Skin epidermis (tissue), 12 donors: ENCODE results near the gene ABHD16B.
"Not testable (repeated sequence)": the region's sequence is repeated elsewhere in the genome, so short reads cannot be mapped to it uniquely, and the experiment has no call there.

Experiments
- H3K27ac ChIP-seq, 21 experiments: fragments of 200-600 bp; sonication (generic) in 11 of 21; one replicate each; pipeline ENCODE4 v1.5.0; 2020; ENCODE audit warnings: mild to moderate bottlenecking in 3 of 21, inconsistent platforms in 2 of 21, moderate library complexity in 2 of 21
- H3K4me3 ChIP-seq, 7 experiments: fragments of 200-600 bp; sonication (generic) in 2 of 7; one replicate each; pipeline ENCODE4 v1.5.0; 2020; ENCODE audit warnings: inconsistent platforms in 2 of 7, mild to moderate bottlenecking in 2 of 7, moderate library complexity in 1 of 7

The ABHD16B gene

GRCh38 chr20:63864978-63865640 is 3.8 kb downstream of the ABHD16B start, which contains the start of gene TPD52L2:
TPD52L2 (plus strand) TSS chr20:63865270; CDS start chr20:63865366, 96 bp downstream.
- H3K4me3 ChIP-seq, result peak within 1 kb of the TSS; percentile 77 to 97 (median 93)
- H3K27ac ChIP-seq, result peak within 1 kb of the TSS; percentile 79 to 100 (median 97)

GRCh38 chr20:63867042-63867441 is 5.7 kb downstream of the ABHD16B start:
- not testable (repeated sequence) for H3K27ac ChIP-seq

GRCh38 chr20:63868264-63868663 is 7.0 kb downstream of the ABHD16B start:
- H3K4me3 ChIP-seq, result no peak overlapping the region

More at GRCh38 chr20:63867042-63867441, 5.7 kb downstream of the ABHD16B start:
- H3K4me3 ChIP-seq, result not testable (repeated sequence)

GRCh38 chr20:63873477-63873971 is 12.2 kb downstream of the ABHD16B start:
- H3K4me3 ChIP-seq, result no peak overlapping the region

More at GRCh38 chr20:63868264-63868663, 7.0 kb downstream of the ABHD16B start:
- H3K27ac ChIP-seq, result no peak overlapping the region

GRCh38 chr20:63874241-63874640 is 12.9 kb downstream of the ABHD16B start:
- H3K27ac ChIP-seq, result peak overlapping the region in 14 of 21 experiments; percentile 18 to 84 (median 64)
- not testable (repeated sequence) for H3K4me3 ChIP-seq

More at GRCh38 chr20:63873477-63873971, 12.2 kb downstream of the ABHD16B start:
- H3K27ac ChIP-seq, result peak overlapping the region in 19 of 21 experiments; percentile 21 to 84 (median 68)

- Histone ChIP-seq H3K27ac (no peak overlapping the region), H3K4me3 (no peak overlapping the region)
These were observed 15.3 kb downstream of the ABHD16B start for GRCh38 chr20:63876489-63877036.

- Histone ChIP-seq H3K27ac (no peak overlapping the region), H3K4me3 (no peak overlapping the region)
These were observed 16.6 kb downstream of the ABHD16B start for GRCh38 chr20:63877755-63878470.

GRCh38 chr20:63878899-63879663 is 17.8 kb downstream of the ABHD16B start:
- Histone ChIP-seq H3K4me3 (no peak overlapping the region), H3K27ac (no peak overlapping the region)

- H3K4me3 ChIP-seq, H3K27ac ChIP-seq: not testable (repeated sequence)
These were observed 19.6 kb downstream of the ABHD16B start for GRCh38 chr20:63880901-63881300.

GRCh38 chr20:63881451-63882226 is 20.3 kb downstream of the ABHD16B start:
- Histone ChIP-seq H3K4me3 (no peak overlapping the region), H3K27ac (no peak overlapping the region)

GRCh38 chr20:63882257-63883200 is 21.2 kb downstream of the ABHD16B start:
- Histone ChIP-seq H3K27ac (no peak overlapping the region), H3K4me3 (no peak overlapping the region)

GRCh38 chr20:63883201-63883593 is 21.9 kb downstream of the ABHD16B start:
- no peak overlapping the region for H3K27ac ChIP-seq

GRCh38 chr20:63884506-63885263 is 23.4 kb downstream of the ABHD16B start:
- H3K27ac ChIP-seq, result no peak overlapping the region
- no peak overlapping the region for H3K4me3 ChIP-seq

More at GRCh38 chr20:63883201-63883593, 21.9 kb downstream of the ABHD16B start:
- H3K4me3 ChIP-seq, result no peak overlapping the region

GRCh38 chr20:63885264-63886053 is 24.2 kb downstream of the ABHD16B start:
- H3K27ac ChIP-seq, result peak overlapping the region in 1 of 21 experiments; percentile 19
- H3K4me3 ChIP-seq, result no peak overlapping the region

GRCh38 chr20:63886054-63886419 is 24.7 kb downstream of the ABHD16B start:
- peak overlapping the region in 1 of 21 experiments; percentile 19 for H3K27ac ChIP-seq
- no peak overlapping the region for H3K4me3 ChIP-seq

GRCh38 chr20:63886921-63887320 is 25.6 kb downstream of the ABHD16B start:
- Histone ChIP-seq H3K27ac (no peak overlapping the region), H3K4me3 (no peak overlapping the region)
